Measurements from ENCODE around the gene RHBDD1.

- no peak for TF ChIP-seq POLR2A (IDR thresholded peaks at IDR 0.05; ENCODE audit: low read depth, low read length)
- no peak for TF ChIP-seq POLR2AphosphoS5 (IDR thresholded peaks at IDR 0.05; ENCODE audit: low read depth, low read length)
Observed at GRCh38 chr2:226913641-226914040, 77.8 kb downstream of the RHBDD1 start.
